NCI-H2196 (cell line): ENCODE measurements around the gene SF3B2.
"Not testable (repeated sequence)": the region's sequence is repeated elsewhere in the genome, so short reads cannot be mapped to it uniquely, and the experiment has no call there.

Source experiments
- DNase-seq: peaks from one replicate; lab custom pipeline; 2025; ENCODE audit not compliant: unreplicated experiment; lab: John Stamatoyannopoulos, UW

Gene SF3B2

GRCh38 chr11:66106786-66107599 is 54.8 kb downstream of the SF3B2 start:
- DNase-seq: no peak

GRCh38 chr11:66107600-66108510 is 55.7 kb downstream of the SF3B2 start:
- no peak for DNase-seq

GRCh38 chr11:66109294-66109693 is 57.1 kb downstream of the SF3B2 start:
- DNase-seq: no peak

- DNase-seq: no peak
Measured at GRCh38 chr11:66111158-66111557, 59.0 kb downstream of the SF3B2 start.

- DNase-seq: no peak
Measured at GRCh38 chr11:66112041-66112491, 59.9 kb downstream of the SF3B2 start.

- DNase-seq: peak; percentile 15
Measured at GRCh38 chr11:66112601-66113499, 60.7 kb downstream of the SF3B2 start.

GRCh38 chr11:66114957-66115356 is 62.8 kb downstream of the SF3B2 start:
- not testable (repeated sequence) for DNase-seq

GRCh38 chr11:66115638-66116301 is 63.6 kb downstream of the SF3B2 start:
- no peak for DNase-seq

- DNase-seq: no peak
Measured at GRCh38 chr11:66116576-66117361, 64.6 kb downstream of the SF3B2 start.

- DNase-seq: no peak
Measured at GRCh38 chr11:66118847-66119246, 66.7 kb downstream of the SF3B2 start.
